Mesodermal cell (in vitro differentiated cells): Measurements from ENCODE around the gene TMUB1.

Experiments used
- H3K27ac ChIP-seq: 2 replicates; pipeline ENCODE4 v1.7.0; 2013; ENCODE audit warnings: mild to moderate bottlenecking, low read depth, low read length, moderate library complexity; ENCODE audit not compliant: severe bottlenecking
- H3K36me3 ChIP-seq: 2 replicates; pipeline ENCODE4 v1.7.1; 2013; ENCODE audit warnings: mild to moderate bottlenecking, low read length, moderate library complexity; ENCODE audit not compliant: control insufficient read depth, insufficient read depth
- H3K4me1 ChIP-seq: one replicate; pipeline ENCODE4 v1.7.1; 2013; ENCODE audit warnings: mild to moderate bottlenecking, low read length; ENCODE audit not compliant: insufficient read depth, control insufficient read depth, poor library complexity, severe bottlenecking
- H3K4me3 ChIP-seq: 2 replicates; pipeline ENCODE4 v1.7.0; 2013; ENCODE audit warnings: low read length, control low read depth, mild to moderate bottlenecking; ENCODE audit not compliant: insufficient read depth, poor library complexity, severe bottlenecking; ENCODE audit errors: extremely low read depth
- H3K9me3 ChIP-seq: 2 replicates; pipeline ENCODE4 v1.7.1; 2013; ENCODE audit warnings: mild to moderate bottlenecking, low read length, moderate library complexity; ENCODE audit not compliant: control insufficient read depth
- WGBS, 2 experiments: methylation state at CpG; one replicate each; pipeline ENCODE4 v1.1.5; 2013; ENCODE audit warnings: missing lambda C conversion rate in 2 of 2; ENCODE audit not compliant: insufficient coverage in 2 of 2; 5-methylcytosine and 5-hydroxymethylcytosine counted together

TMUB1 gene

GRCh38 chr7:151057989-151058780 lies 25.1 kb downstream of the TMUB1 start:
- Histone ChIP-seq H3K9me3 (no peaks in the 10 kb centered on the region), H3K36me3 (peaks cover 13% of the 10 kb centered on the region), H3K27ac (peak overlapping the region; percentile 96), H3K4me3 (peak overlapping the region; percentile 85), H3K4me1 (peaks cover 32% of the 10 kb centered on the region)
- WGBS, 2 experiments: 5 to 6% methylated on average over 34 to 36 of the region's 46 CpGs

DNA sequence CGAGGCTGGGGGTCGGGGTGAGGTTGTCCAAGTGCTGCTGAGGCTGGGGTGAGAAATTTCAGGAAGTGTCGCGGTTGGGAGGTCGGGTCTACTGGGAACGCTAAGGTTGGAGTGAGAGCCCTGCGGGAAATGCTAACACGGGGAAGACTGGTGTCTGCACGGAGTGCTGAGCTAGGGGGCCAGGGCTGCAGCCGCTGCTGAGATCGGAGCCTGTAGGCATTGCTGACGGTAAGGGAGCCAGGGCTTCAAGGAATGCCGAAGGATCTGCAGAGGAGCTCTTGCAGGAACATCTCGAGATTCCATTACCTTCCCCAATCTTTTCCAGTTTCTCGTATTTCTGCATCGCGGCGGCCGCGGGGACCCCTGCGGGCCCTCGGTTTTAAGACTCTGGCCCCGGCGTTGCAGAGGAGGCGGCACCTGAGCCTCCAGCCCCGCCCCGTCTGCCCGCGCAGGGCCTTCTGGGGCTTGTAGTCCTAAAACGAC lies 25.7 kb downstream of the TMUB1 start, which contains the start of gene CDK5:
TSS of gene CDK5 (minus strand) at position 392 of the 483 bp plus-strand sequence. CDS start at position 343, 49 bp downstream.
- H3K27ac ChIP-seq: peak within 1 kb of the TSS; percentile 96
- WGBS, 2 experiments: 0 to 1% methylated on average over 24 to 30 of the region's 30 CpGs

GRCh38 chr7:151056666-151057505 lies 26.4 kb downstream of the TMUB1 start:
- peaks cover 26% of the 10 kb centered on the region for H3K4me1 ChIP-seq
- peak overlapping the region; percentile 85 for H3K4me3 ChIP-seq
- H3K36me3 ChIP-seq: peaks cover 12% of the 10 kb centered on the region
- H3K9me3 ChIP-seq: no peaks in the 10 kb centered on the region
- no peak overlapping the region for H3K27ac ChIP-seq
- 31 to 37% methylated on average over 20 to 29 of the region's 29 CpGs for WGBS, 2 experiments

More for the DNA sequence above, 25.7 kb downstream of the TMUB1 start, which contains the start of gene CDK5:
- H3K36me3 ChIP-seq: peaks cover 13% of the 10 kb centered on the region
- H3K4me3 ChIP-seq: peak within 1 kb of the TSS; percentile 85
- peaks cover 32% of the 10 kb centered on the region for H3K4me1 ChIP-seq
- no peaks in the 10 kb centered on the region for H3K9me3 ChIP-seq

DNA sequence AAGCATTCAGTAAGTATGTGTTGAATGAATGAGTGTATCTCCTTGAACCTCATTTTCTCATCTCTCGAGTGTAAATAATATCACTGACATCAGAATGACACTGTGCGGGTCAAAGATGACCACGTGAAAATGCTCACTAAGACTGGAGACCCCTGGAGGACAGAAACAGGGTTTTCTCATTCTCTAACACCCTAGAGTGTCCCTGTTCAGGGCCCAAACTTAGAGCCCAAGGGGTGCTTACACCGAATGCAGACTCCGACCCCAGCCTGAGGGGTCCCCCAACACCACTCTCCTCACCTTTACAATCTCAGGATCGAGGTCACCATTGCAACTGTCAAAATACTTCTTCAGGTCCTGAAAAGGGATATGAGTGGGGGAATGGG lies 27.0 kb downstream of the TMUB1 start:
- Histone ChIP-seq H3K4me3 (no peak overlapping the region), H3K4me1 (peaks cover 20% of the 10 kb centered on the region), H3K9me3 (no peaks in the 10 kb centered on the region), H3K36me3 (peaks cover 7% of the 10 kb centered on the region), H3K27ac (no peak overlapping the region)
- 94 to 100% methylated on average over 2 to 4 of the region's 6 CpGs for WGBS, 2 experiments

DNA sequence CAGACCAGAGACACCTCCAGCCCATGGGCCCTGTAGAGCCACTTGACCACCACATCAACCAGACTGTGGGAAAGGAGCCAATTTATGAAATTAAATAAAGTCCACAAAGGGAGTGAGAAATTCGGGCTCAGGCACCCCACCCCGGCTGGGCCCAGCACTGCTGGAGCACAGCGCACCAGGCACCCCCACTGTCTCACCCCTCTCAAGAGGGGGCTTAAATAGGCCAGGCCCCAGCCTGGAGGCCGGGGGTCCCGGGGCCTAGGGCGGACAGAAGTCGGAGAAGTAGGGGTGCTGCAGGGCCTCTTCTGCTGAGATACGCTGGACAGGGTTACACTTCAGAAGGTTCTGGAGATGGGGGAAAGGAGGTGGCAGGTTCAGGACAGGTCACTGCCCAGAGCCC lies 29.5 kb downstream of the TMUB1 start:
- Histone ChIP-seq H3K27ac (no peak overlapping the region), H3K36me3 (peaks cover 7% of the 10 kb centered on the region), H3K4me1 (peaks cover 9% of the 10 kb centered on the region), H3K9me3 (no peaks in the 10 kb centered on the region), H3K4me3 (no peak overlapping the region)
- 93 to 94% methylated on average over 3 to 8 of the region's 8 CpGs for WGBS, 2 experiments

DNA sequence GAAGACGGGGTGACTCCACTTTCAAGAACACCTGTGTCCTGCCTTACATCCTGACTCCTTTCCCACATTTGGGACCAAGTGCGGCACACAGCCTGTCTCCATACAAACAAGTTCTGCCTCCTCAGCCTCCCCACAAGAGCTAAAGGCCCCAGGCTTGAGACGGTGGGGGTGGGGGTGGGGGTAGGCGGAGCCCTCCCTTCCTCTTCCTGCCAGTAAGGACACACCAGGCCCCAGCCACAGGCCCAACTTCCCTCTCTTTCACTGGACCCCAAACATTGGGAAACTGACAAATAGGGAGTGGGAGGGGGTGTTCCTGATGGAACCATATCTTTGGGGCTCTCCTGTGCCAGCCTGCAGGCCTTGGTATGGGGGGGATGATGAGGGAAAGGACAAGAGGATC lies 30.2 kb downstream of the TMUB1 start:
- H3K4me3 ChIP-seq: no peak overlapping the region
- WGBS, 2 experiments: 60 to 100% methylated on average over 1 of the region's 4 CpGs
- H3K36me3 ChIP-seq: peaks cover 7% of the 10 kb centered on the region
- peaks cover 4% of the 10 kb centered on the region for H3K4me1 ChIP-seq
- H3K9me3 ChIP-seq: no peaks in the 10 kb centered on the region
- H3K27ac ChIP-seq: no peak overlapping the region

- 2 to 5% methylated on average over 31 to 35 of the region's 50 CpGs for whole genome bisulfite sequencing, 2 experiments
- no peaks in the 10 kb centered on the region for H3K4me1 ChIP-seq
- no peak overlapping the region for H3K4me3 ChIP-seq
- H3K36me3 ChIP-seq: peaks cover 7% of the 10 kb centered on the region
- H3K9me3 ChIP-seq: no peaks in the 10 kb centered on the region
- H3K27ac ChIP-seq: no peak overlapping the region
Observed at GRCh38 chr7:151051108-151051507, 32.2 kb downstream of the TMUB1 start.

- H3K36me3 ChIP-seq: peaks cover 3% of the 10 kb centered on the region
- no peaks in the 10 kb centered on the region for H3K4me1 ChIP-seq
- H3K9me3 ChIP-seq: no peaks in the 10 kb centered on the region
- 93 to 94% methylated on average over 34 to 38 of the region's 38 CpGs for whole genome bisulfite sequencing, 2 experiments
- no peak overlapping the region for H3K27ac ChIP-seq
- H3K4me3 ChIP-seq: no peak overlapping the region
Observed at GRCh38 chr7:151048911-151049463, 34.3 kb downstream of the TMUB1 start.

DNA sequence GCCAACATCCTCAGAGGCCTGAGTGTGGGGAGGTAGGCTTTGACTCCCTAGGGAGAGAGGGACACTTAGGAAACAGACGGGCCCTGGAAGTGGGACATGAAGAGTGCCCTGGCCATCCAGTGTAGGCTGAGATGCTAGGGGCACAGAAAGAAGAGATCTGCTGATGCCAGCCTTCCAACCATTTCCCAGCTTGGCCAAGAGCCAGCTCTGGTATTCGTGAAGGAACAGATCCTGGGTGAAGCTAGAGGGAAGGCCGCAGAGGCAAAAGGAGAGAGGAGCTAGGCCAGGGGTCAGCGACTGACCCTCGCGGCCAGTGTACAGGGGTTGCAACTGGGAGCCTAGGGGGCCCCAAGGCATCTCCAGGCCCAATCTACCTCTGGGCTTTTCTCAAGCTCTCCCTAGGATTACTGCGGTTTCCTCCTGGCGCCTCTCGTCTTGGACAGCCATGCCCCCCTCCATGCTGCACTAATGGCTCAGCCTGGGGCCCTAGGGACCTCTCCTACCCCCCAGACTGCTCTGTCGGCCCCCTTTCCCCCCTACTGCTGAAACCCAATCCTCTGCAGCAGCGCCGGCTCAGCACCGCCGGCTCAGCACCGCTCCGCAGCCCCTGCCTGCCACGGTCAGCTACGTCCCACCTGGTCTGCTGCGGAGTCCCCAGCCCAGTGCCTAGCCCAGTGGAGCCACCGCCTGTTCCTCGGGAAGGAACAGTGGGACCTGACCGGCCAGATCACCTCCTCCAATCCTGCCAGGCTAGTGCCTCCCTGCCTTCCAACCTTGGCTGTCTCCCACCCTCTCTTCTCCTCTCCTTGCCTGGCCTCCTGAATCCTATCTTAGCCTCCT lies 35.1 kb downstream of the TMUB1 start, which contains the start of gene ASIC3:
TSS of gene ASIC3 (plus strand) at position 556 of the 840 bp plus-strand sequence. CDS start 355 bp downstream, outside the sequence.
- H3K9me3 ChIP-seq: no peaks in the 10 kb centered on the region
- no peaks in the 10 kb centered on the region for H3K36me3 ChIP-seq
- 87 to 91% methylated on average over 20 of the region's 22 CpGs for WGBS, 2 experiments
- no peak within 1 kb of the TSS for H3K4me3 ChIP-seq
- no peaks in the 10 kb centered on the region for H3K4me1 ChIP-seq
- no peak within 1 kb of the TSS for H3K27ac ChIP-seq
